Metanephros (tissue), 2 donors: ENCODE measurements around the gene IFNA7. TPM values are rescaled to one million over a fixed set of nuclear protein-coding genes. Genes with fewer than 3 reads are reported as not detected.

Experiments used
- small RNA-seq: library from RNA; depleted of rRNA; stranded (forward); fragments of <200 nt; gene quantifications from one replicate; pipeline ENCODE3, GENCODE V24; 2014; ENCODE audit warnings: low replicate concordance
- total RNA-seq: library from RNA; depleted of rRNA; stranded (reverse); fragments of >200 nt; gene quantifications from one replicate; pipeline ENCODE4 v1.2.3, GENCODE V29; 2014

Gene IFNA7
- not detected for total RNA-seq

GRCh38 chr9:21202105-21202504 lies at the start of gene IFNA7:
IFNA7 (minus strand) TSS chr9:21202205; CDS start chr9:21202165, 40 bp downstream.

GRCh38 chr9:21239911-21240310 lies 37.9 kb upstream of the IFNA7 start, which contains the start of gene IFNA14:
IFNA14 (minus strand) TSS chr9:21240005; CDS start chr9:21239935, 70 bp downstream.

GRCh38 chr9:21228122-21228521 lies 26.1 kb upstream of the IFNA7 start, which contains the start of gene IFNA17:
IFNA17 (minus strand) TSS chr9:21228222; CDS start chr9:21228173, 49 bp downstream.

GRCh38 chr9:21217211-21217610 lies 15.2 kb upstream of the IFNA7 start, which contains the start of gene IFNA16:
IFNA16 (minus strand) TSS chr9:21217311; CDS start chr9:21217305, 6 bp downstream.

DNA sequence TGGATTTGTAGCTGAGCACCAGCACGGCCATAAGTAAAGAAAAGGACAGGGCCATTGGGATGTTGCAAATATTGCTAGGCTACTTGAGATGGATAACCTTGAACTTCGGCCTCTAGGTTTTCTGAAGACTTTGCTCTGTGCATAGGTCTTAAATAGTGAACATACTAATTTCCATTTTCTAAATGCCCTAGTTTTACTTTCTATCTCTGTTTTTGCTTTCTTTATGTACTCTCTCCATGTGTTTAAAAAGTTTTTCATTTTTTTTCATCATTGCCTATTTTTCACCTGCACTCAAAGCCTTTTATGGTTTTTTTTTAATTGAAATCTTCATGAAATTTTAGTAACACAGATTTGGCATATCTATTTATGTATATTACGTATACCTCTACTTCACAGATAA lies 5.0 kb upstream of the IFNA7 start, which contains the start of gene IFNA10:
Gene IFNA10 (minus strand): TSS at position 101 of the 400 bp plus-strand sequence. CDS start 46 bp downstream, at position 55.

DNA sequence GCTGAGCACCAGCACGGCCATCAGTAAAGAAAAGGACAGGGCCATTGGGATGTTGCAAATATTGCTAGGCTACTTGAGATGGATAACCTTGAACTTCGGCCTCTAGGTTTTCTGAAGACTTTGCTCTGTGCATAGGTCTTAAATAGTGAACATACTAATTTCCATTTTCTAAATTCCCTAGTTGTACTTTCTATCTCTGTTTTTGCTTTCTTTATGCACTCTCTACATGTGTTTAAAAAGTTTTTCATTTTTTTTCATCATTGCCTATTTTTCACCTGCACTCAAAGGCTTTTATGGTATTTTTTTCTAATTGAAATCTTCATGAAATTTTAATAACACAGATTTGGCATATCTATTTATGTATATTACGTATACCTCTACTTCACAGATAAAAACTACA lies 14.5 kb downstream of the IFNA7 start, which contains the start of gene IFNA4:
Gene IFNA4 (minus strand): TSS at position 101 of the 400 bp plus-strand sequence. CDS start 56 bp downstream, at position 45.

DNA sequence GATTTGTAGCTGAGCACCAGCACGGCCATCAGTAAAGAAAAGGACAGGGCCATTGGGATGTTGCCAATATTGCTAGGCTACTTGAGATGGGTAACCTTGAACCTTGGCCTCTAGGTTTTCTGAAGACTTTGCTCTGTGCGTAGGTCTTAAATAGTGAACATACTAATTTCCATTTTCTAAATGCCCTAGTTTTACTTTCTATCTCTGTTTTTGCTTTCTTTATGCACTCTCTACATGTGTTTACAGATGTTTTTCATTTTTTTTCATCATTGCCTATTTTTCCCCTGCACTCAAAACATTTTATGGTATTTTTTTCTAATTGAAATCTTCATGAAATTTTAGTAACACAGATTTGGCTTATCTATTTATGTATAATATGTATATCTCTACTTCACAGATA lies 35.4 kb downstream of the IFNA7 start, which contains the start of gene IFNA21:
Gene IFNA21 (minus strand): TSS at position 101 of the 400 bp plus-strand sequence. CDS start 48 bp downstream, at position 53.

Small RNA genes lying within 50 kb of the gene (small RNA-seq; reads per million reads assigned to genes)
- gene RF00019, result not detected

Other genes with a start within 250 kb of the IFNA7 start
- 2.6 TPM for gene HACD4, start 170.6 kb downstream of the IFNA7 start, total RNA-seq
- gene IFNB1, start 124.3 kb downstream of the IFNA7 start, total RNA-seq, result not detected
- gene IFNW1, start 60.4 kb downstream of the IFNA7 start, total RNA-seq, result not detected
- not detected for gene IFNA21, start 35.5 kb downstream of the IFNA7 start, total RNA-seq
- not detected for gene IFNA4, start 14.6 kb downstream of the IFNA7 start, total RNA-seq
- gene IFNA10, start 4.9 kb upstream of the IFNA7 start, total RNA-seq, result not detected
- not detected for gene IFNA16, start 15.1 kb upstream of the IFNA7 start, total RNA-seq
- gene IFNA17, start 26.0 kb upstream of the IFNA7 start, total RNA-seq, result not detected
- not detected for gene IFNA14, start 37.8 kb upstream of the IFNA7 start, total RNA-seq
- not detected for gene IFNA5, start 103.1 kb upstream of the IFNA7 start, total RNA-seq
- 36.2 TPM for gene KLHL9, start 133.2 kb upstream of the IFNA7 start, total RNA-seq
- gene IFNA6, start 148.7 kb upstream of the IFNA7 start, total RNA-seq, result not detected
- not detected for gene IFNA13, start 165.9 kb upstream of the IFNA7 start, total RNA-seq
- gene IFNA2, start 183.2 kb upstream of the IFNA7 start, total RNA-seq, result not detected
- gene IFNA8, start 206.9 kb upstream of the IFNA7 start, total RNA-seq, result not detected
- gene IFNA1, start 238.2 kb upstream of the IFNA7 start, total RNA-seq, result not detected